Kidney epithelial cell (primary cell): Measurements from ENCODE around the gene PPP1R10. TPM values are rescaled to one million over a fixed set of nuclear protein-coding genes. Genes with fewer than 3 reads are reported as not detected.
"Not testable (repeated sequence)": the region's sequence is repeated elsewhere in the genome, so short reads cannot be mapped to it uniquely, and the experiment has no call there.

ENCODE experiments used
- DNase-seq: peaks from one replicate; pipeline ENCODE4 v3.0.0-alpha.2; 2010; ENCODE audit warnings: low read depth
- H3K27me3 ChIP-seq: 2 replicates; pipeline ENCODE4 v1.6.0; 2011; ENCODE audit warnings: low read length; ENCODE audit not compliant: control insufficient read depth, insufficient read depth
- H3K36me3 ChIP-seq: 2 replicates; pipeline ENCODE4 v1.5.1; 2011; ENCODE audit warnings: low read length; ENCODE audit not compliant: control insufficient read depth, insufficient read depth
- H3K4me3 ChIP-seq: 2 replicates; pipeline ENCODE4 v1.5.1; 2011; ENCODE audit warnings: low read depth, mild to moderate bottlenecking, control low read depth, low read length
- CTCF ChIP-seq: IDR thresholded peaks from 2 replicates; pipeline ENCODE4 v1.5.1; 2011; ENCODE audit warnings: mild to moderate bottlenecking, moderate library complexity, low read length, control low read depth, inconsistent platforms; ENCODE audit not compliant: insufficient read depth, poor library complexity, severe bottlenecking
- total RNA-seq: library from RNA; depleted of rRNA; stranded (reverse); fragments of >200 nt; gene quantifications from 2 replicates; pipeline ENCODE4 v1.2.3, GENCODE V29; 2015

PPP1R10 gene
- 38.6 and 40.2 TPM in 2 replicates for total RNA-seq

- no peak for TF ChIP-seq CTCF
- peak within 1 kb of the TSS; percentile 93 for H3K4me3 ChIP-seq
Observed at GRCh38 chr6:30616811-30617564, at the start of gene PPP1R10. Gene PPP1R10 (minus strand): TSS chr6:30617243. CDS start chr6:30609944, 7,299 bp downstream.

DNA sequence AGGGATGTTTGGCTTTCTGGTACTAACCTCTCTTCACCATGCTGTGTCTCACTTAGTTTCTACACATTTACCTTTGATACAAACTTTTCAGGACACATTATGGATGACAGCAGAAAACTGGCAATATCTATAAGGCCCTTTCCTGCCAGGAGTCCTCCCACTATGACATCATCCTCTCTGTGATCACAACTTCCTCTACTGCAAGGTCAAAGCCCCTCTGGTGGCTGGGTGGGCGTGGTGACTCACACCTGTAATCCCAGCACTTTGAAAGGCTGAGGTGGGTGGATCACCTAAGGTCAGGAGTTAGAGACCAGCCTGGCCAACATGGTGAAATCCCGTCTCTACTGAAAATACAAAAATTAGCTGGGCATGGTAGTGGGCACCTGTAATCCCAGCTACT lies 49.3 kb upstream of the PPP1R10 start:
- H3K4me3 ChIP-seq, DNase-seq, H3K36me3 ChIP-seq, H3K27me3 ChIP-seq: not testable (repeated sequence)

More at GRCh38 chr6:30616811-30617564, at the start of gene PPP1R10:
- H3K36me3 ChIP-seq = peaks cover 2% of the 10 kb centered on the region
- peak; percentile 99 for DNase-seq
- no peaks in the 10 kb centered on the region for H3K27me3 ChIP-seq

- Histone ChIP-seq H3K27me3 (no peaks in the 10 kb centered on the region), H3K36me3 (peaks cover 6% of the 10 kb centered on the region), H3K4me3 (no peak overlapping the region)
- DNase-seq = no peak
- no peak for TF ChIP-seq CTCF
Observed at GRCh38 chr6:30664994-30665767, 48.1 kb upstream of the PPP1R10 start.

- H3K27me3 ChIP-seq, DNase-seq, H3K4me3 ChIP-seq, H3K36me3 ChIP-seq: not testable (repeated sequence)
Observed at GRCh38 chr6:30657922-30658321, 40.9 kb upstream of the PPP1R10 start.

- H3K36me3 ChIP-seq = peaks cover 2% of the 10 kb centered on the region
- TF ChIP-seq CTCF = no peak
- H3K4me3 ChIP-seq = no peak overlapping the region
- no peaks in the 10 kb centered on the region for H3K27me3 ChIP-seq
- no peak for DNase-seq
Observed at GRCh38 chr6:30657454-30657853, 40.4 kb upstream of the PPP1R10 start.

- H3K36me3 ChIP-seq = peaks cover 2% of the 10 kb centered on the region
- no peak for TF ChIP-seq CTCF
- H3K27me3 ChIP-seq = no peaks in the 10 kb centered on the region
Observed at GRCh38 chr6:30656513-30656912, 39.5 kb upstream of the PPP1R10 start.

More at GRCh38 chr6:30656513-30656912, 39.5 kb upstream of the PPP1R10 start:
- no peak overlapping the region for H3K4me3 ChIP-seq
- DNase-seq = no peak
